HFF-Myc (cell line): ENCODE data around the gene PDS5B.
"Not testable (repeated sequence)": the region's sequence is repeated elsewhere in the genome, so short reads cannot be mapped to it uniquely, and the experiment has no call there.

Source experiments
- DNase-seq: peaks from one replicate; pipeline ENCODE4 v3.0.0-alpha.2; 2011; ENCODE audit warnings: low read depth; ENCODE audit errors: extremely low read depth
- H3K4me3 ChIP-seq: replicated peaks from 2 replicates; pipeline ENCODE4 v1.5.1; 2011; ENCODE audit warnings: low read depth, mild to moderate bottlenecking, control low read depth, low read length
- CTCF ChIP-seq: IDR thresholded peaks from 2 replicates; pipeline ENCODE4 v1.5.1; 2012; ENCODE audit warnings: mild to moderate bottlenecking, low read depth, low read length, control low read depth; ENCODE audit errors: missing control alignments

Gene PDS5B

GRCh38 chr13:32545083-32545482 lies 41.2 kb upstream of the PDS5B start:
- no peak overlapping the region for H3K4me3 ChIP-seq
- DNase-seq: no peak
- TF ChIP-seq CTCF: no peak

- no peak for TF ChIP-seq CTCF
- H3K4me3 ChIP-seq: no peak overlapping the region
- no peak for DNase-seq
These were observed 37.4 kb upstream of the PDS5B start for GRCh38 chr13:32548837-32549236.

GRCh38 chr13:32549788-32550187 lies 36.5 kb upstream of the PDS5B start:
- no peak for DNase-seq
- no peak for TF ChIP-seq CTCF
- no peak overlapping the region for H3K4me3 ChIP-seq

GRCh38 chr13:32553720-32554119 lies 32.5 kb upstream of the PDS5B start:
- no peak overlapping the region for H3K4me3 ChIP-seq
- no peak for DNase-seq
- TF ChIP-seq CTCF: no peak

GRCh38 chr13:32555613-32556012 lies 30.6 kb upstream of the PDS5B start:
- no peak for TF ChIP-seq CTCF
- no peak overlapping the region for H3K4me3 ChIP-seq
- no peak for DNase-seq

GRCh38 chr13:32560842-32561241 lies 25.4 kb upstream of the PDS5B start:
- DNase-seq: not testable (repeated sequence)

GRCh38 chr13:32575687-32576086 lies 10.6 kb upstream of the PDS5B start:
- H3K4me3 ChIP-seq, DNase-seq: not testable (repeated sequence)

More at GRCh38 chr13:32560842-32561241, 25.4 kb upstream of the PDS5B start:
- H3K4me3 ChIP-seq: not testable (repeated sequence)

- no peak for TF ChIP-seq CTCF
- DNase-seq: no peak
- no peak overlapping the region for H3K4me3 ChIP-seq
These were observed 9.2 kb upstream of the PDS5B start for GRCh38 chr13:32577032-32577431.
